ENCODE results near the gene PCGF2. TPM values are rescaled to one million over a fixed set of nuclear protein-coding genes. Genes with fewer than 3 reads are reported as not detected.

The PCGF2 gene
- total and polyA plus RNA-seq, 2 of the 8 experiments (the other 6 are each of a cell fraction or from before 2014, with no cell fraction given) = 42.1 to 93.3 TPM

- TF ChIP-seq SIRT6 (IDR thresholded peaks at IDR 0.05; ENCODE audit: low read length) (no peak), ZNF274 (IDR thresholded peaks at IDR 0.05; ENCODE audit: borderline replicate concordance, extremely low read depth, low read length) (no peak), BRCA1 (IDR thresholded peaks at IDR 0.05; ENCODE audit: low read depth, low read length) (no peak), RXRA (IDR thresholded peaks at IDR 0.05; ENCODE audit: insufficient read depth, low read depth, low read length) (no peak), TCF12 (IDR thresholded peaks at IDR 0.05; ENCODE audit: low read depth, low read length) (no peak), EP300 (IDR thresholded peaks at IDR 0.05; ENCODE audit: borderline replicate concordance in 1 of 2, low read depth in 2 of 2, low read length in 2 of 2) (no peak), BACH1 (IDR thresholded peaks at IDR 0.05; ENCODE audit: low read length) (peak; percentile 80), ATF3 (IDR thresholded peaks at IDR 0.05; ENCODE audit: insufficient read depth, low read depth, low read length) (no peak), SAP30 (IDR thresholded peaks at IDR 0.05; ENCODE audit: insufficient read depth, insufficient replicate concordance, low read length) (peak; percentile 20), CHD2 (IDR thresholded peaks at IDR 0.05; ENCODE audit: low read length) (no peak), CBX5 (IDR thresholded peaks at IDR 0.05; ENCODE audit: low read depth, low read length) (no peak), KDM5A (IDR thresholded peaks at IDR 0.05; ENCODE audit: low read length) (no peak), GABPA (IDR thresholded peaks at IDR 0.05; ENCODE audit: borderline replicate concordance, insufficient read depth, low read length) (no peak), CBX8 (IDR thresholded peaks at IDR 0.05; ENCODE audit: borderline replicate concordance, low read depth, low read length) (no peak), BCL11A (IDR thresholded peaks at IDR 0.05; ENCODE audit: low read depth in 2 of 2, low read length in 2 of 2) (no peak), TBP (IDR thresholded peaks at IDR 0.05; ENCODE audit: low read depth, low read length) (no peak), NANOG (IDR thresholded peaks at IDR 0.05; ENCODE audit: insufficient read depth, low read depth, low read length, poor library complexity, severe bottlenecking) (no peak), SIX5 (IDR thresholded peaks at IDR 0.05; ENCODE audit: low read depth, low read length) (no peak), TAF1 (IDR thresholded peaks at IDR 0.05; ENCODE audit: low read depth, low read length) (no peak), CREB1 (IDR thresholded peaks at IDR 0.05) (peak; percentile 65; the same call in 1 of the 2 replicates), RFX5 (IDR thresholded peaks at IDR 0.05; ENCODE audit: borderline replicate concordance, low read depth, low read length) (no peak), JUND (IDR thresholded peaks at IDR 0.05; ENCODE audit: low read length) (no peak), MAFK (IDR thresholded peaks at IDR 0.05; ENCODE audit: low read depth, low read length) (no peak; the same call in 1 of the 2 replicates)
Observed at GRCh38 chr17:38750312-38751121, 2.4 kb upstream of the PCGF2 start (continued).
